Stimulated activated CD8-positive, alpha-beta memory T cell treated with anti-CD3 and anti-CD28 coated beads, Interleukin-7, amount 100 ng/mL, for 4 hours (primary cell): ENCODE results near the gene TBC1D22A.
"Not testable (repeated sequence)": the region's sequence is repeated elsewhere in the genome, so short reads cannot be mapped to it uniquely, and the experiment has no call there.

Source experiments
- DNase-seq, 2 donors: peaks; one replicate each; pipeline ENCODE4 v3.0.0-alpha.2; 2020; ENCODE audit warnings: low read depth in 2 of 2

Gene TBC1D22A

GRCh38 chr22:46762238-46763050 is at the start of gene TBC1D22A:
Gene TBC1D22A, plus strand, starts transcription at chr22:46762650. Its CDS starts 137 bp downstream, at chr22:46762787.
- peak; percentile 90 to 91 for DNase-seq

GRCh38 chr22:46714550-46714949 is 47.9 kb upstream of the TBC1D22A start:
- DNase-seq = no peak

DNA sequence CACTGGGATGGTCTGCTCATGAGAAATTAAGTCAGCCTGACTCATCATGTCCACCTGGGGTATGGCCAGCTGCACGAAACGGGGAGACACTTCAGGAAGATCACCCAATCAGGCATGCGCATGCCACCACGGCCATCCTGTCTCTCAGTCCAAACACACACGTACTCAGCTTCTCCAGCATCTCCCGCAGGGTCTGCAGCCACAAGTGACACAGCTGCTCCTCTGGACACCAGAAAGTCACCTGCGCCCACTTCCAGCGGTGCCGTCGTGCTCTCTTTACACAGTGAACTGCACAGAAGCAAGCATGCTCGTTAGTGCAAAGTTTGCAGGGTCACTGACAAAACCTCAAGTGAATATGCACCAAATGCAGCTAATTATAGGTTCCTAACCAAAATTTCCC is 42.5 kb upstream of the TBC1D22A start:
- DNase-seq = no peak

DNA sequence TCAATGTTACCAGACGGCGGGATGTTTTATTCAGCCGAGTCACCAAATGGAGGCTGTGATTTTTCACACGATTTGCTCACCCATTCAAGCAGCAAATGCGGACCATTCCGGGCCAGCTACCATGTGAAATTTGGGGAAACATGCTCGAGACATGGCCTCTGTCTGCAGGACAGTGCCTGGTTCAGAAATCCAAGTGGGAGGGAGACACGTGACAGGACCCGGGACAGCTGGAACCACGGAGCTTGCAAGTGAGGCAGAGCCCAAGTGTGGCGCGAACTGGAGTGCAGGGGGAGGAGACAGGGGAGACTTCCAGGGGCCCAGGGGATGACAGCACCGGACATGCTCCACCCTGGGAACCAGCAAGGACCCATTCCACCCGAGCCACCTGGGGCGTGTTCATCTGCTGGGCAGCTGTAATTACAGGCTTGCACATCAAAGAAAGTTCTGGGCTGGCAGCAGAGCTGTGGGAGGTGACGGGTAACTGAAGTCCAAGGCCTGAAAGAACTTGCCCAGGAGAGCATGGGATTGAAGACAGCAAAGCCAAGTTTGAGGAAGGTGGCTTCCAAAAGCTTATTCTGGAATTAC is 40.9 kb upstream of the TBC1D22A start:
- DNase-seq = no peak

GRCh38 chr22:46723882-46724281 is 38.6 kb upstream of the TBC1D22A start:
- no peak for DNase-seq

DNA sequence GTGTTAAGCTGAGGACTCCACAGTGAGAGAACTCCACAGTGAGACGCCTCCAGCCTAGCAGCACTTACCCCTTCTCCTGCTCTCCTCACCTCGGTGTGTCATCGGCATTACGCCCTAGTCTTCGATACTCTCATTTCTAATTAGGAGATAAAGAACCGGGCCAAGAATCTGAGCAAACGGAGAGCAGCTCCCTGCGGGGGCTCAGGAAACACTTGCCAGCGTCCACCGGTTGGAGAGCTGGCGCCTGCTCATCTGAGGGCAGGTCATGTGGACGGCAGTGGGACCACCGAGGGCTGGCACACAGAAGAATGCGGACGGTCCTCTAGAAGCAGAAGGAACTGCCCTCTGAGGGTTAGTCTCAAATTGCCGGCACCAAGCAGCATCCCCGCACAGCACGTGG is 37.4 kb upstream of the TBC1D22A start:
- no peak for DNase-seq

- DNase-seq = no peak
Observed at GRCh38 chr22:46726066-46726985, 36.1 kb upstream of the TBC1D22A start.

GRCh38 chr22:46726986-46727317 is 35.5 kb upstream of the TBC1D22A start:
- DNase-seq = no peak

DNA sequence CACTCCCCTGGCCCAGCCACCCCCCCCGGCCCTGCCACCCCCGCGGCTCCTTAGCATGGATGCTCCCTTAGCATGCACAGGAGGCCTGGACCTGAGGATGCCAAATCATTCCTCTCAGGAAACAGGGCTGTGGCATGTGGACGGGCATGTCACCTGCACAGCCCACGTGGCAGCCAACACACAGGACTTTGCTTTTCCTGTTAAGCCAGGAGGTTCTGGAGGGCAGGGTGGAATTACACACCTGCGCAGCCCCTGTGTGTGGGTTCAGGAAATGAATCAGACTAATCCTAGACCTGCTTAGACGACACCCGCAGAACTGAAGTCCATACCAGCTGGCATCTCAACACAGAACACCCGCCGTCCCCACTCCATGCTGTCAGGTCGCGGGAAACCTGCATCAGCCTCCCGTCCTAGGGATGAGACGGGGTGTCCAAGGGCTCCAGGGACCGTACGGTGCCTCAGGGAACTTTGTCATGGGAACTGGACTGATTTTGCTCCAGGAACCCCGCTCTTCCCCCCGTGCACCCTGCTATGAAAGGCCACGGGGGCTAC is 34.6 kb upstream of the TBC1D22A start:
- no peak for DNase-seq

DNA sequence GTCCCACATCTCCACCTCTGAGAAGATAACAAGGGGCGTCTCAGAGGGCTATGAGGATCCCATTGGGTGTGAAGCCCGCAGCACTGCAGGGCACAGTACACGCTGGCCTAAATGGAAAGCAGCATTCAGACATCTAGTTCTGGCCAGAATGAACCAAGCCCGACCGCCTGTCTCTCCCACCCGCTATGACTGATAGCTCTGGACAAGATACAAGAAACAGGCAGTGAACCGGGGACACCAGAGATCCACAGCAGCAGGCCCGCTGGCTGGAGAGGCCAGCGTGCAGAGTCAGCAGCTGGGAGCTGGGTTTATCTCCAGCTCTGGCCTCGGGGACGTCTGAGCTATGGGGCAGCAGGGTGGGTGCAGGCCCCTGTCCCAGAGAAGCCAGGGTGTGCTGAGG is 34.0 kb upstream of the TBC1D22A start:
- no peak for DNase-seq

DNA sequence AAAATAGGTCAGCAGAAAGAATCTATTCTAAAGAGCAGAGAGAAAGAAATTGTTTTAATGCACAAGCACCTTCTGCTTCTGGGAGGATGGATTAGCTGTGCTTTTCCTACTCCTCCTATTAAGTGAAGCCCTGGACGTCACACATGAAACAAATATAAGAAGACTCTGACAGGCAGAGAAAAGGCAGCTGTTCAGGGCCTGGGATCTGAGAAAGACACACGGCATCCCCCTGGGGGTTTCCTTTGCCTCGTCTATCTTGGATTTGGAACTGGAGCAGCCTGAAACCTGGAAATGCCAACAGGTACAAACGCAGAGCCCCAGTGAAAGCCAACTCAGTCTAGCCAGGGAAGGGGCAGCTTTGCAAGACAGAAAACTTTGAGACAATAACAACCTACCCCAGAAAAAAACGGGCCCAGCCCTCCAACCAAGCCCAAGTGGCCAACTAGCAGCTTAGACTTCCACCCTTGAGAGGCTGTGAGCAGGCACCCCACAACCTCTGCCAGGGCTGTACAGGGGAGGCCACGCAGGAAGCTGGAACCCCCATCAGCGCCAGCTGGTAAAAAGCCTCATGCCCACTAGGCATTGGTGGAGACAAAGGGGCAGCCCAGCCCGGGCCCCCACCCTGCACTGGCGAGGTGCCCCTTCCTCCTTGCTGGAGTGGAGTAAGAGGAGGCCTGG is 31.7 kb upstream of the TBC1D22A start:
- DNase-seq = no peak

DNA sequence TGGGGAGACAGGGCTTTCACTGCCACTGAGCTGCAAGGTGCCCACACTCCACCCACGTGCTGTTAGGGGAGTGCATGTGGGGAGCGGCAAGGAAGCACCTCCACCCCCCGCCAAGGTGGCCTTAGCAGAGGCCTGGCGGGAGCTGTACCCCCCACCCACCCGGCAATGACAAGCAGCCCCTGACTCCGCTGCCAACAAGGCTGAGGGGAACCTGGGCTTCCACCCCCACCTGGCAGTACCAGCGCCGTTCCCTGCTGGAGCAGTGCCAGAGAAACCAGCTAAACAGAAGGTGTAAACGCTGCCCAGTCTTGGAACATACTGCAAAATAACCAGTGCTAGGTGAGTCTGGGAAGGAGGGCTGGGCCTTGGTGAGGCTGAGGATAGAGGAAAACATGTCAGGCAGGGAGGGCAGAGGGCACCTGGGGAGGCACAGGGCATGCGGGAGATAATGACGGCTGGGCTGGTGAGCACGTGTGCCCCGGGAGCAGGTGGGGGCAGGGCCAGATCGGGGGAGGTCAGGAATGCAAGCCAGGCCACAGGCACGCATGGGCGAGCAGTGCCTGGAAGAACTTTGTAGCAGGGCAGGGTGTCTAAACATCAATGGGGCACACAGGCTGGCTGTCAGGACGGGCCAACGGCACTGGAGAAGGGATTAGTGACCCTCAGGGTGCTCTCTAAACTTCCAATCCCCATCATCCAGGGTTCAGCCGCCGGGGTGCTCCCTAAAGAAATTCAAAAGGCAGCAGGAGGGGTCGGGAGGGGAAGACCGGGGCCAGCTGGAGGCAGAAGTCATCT is 31.0 kb upstream of the TBC1D22A start:
- DNase-seq = peak in 1 of 2 donors; percentile 17

GRCh38 chr22:46732041-46732379 is 30.4 kb upstream of the TBC1D22A start:
- DNase-seq = no peak

DNA sequence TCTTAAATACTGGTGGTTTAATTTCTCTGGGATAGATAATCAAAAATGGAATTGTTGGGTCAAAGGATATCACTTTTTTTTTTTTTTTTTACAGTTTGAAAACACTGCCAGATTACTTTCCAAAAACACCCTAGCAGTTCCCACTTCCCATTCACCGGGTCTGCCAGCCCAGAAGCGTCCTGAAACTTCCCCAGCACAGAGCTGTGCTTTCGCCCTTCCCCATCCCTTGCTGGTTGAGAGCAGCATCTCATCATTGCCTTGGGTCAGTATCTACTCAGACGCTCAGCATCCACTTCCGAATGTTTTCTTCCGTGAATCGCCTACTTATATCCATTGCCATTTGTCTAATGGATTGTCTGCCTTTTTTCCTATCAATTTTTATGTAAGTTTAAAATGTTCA is 29.9 kb upstream of the TBC1D22A start:
- DNase-seq = no peak

GRCh38 chr22:46734213-46734722 is 28.2 kb upstream of the TBC1D22A start:
- not testable (repeated sequence) for DNase-seq

DNA sequence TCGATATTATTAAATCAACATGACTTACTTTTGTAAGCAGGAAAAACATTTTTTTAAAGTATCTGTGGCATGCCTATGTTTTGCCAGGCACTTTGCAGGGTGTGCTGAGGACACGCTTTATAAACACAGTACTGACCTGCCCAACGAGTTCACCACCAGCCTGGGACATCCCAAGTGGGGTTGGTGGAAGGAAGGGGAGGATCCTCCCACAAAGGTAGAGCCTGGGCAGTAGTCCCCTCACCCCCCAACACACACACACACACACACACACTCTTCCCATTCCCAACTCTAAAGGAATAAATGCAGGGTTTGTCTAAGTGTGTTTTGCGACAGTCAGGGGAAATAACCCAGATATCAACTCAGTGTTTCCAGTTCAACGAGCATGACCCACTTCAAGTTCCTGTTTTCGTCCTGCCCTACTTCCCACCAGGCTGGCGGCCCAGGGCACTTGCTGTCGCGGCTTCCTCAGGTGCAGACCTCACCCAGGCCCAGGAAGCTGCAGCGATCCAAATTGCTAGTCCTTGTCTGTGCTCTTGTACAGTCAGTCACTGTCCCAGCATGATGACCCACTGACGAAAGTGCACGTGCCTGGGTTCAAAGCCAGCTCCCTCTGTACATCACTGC is 27.5 kb upstream of the TBC1D22A start:
- peak; percentile 36 to 50 for DNase-seq

GRCh38 chr22:46735747-46736608 is 26.5 kb upstream of the TBC1D22A start:
- no peak for DNase-seq

DNA sequence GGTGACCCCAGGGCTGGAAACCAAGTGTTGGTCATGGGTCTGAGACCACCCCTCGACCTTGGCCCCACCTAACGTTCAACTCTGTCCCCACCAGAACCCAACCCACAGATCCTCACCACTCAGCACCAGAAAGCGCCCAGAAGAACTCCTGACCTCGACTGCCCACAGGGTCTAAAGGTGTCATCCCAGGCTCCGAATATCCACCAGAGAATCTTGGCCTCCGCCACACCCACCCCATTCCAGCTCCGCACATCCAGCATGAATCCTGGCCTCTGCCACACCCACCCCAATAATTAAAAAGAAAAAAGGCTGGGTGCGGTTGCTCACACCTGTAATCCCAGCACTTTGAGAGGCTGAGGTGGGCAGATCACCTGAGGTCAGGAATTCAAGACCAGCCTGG is 25.7 kb upstream of the TBC1D22A start:
- DNase-seq = no peak
